Gastrocnemius medialis (tissue), 4 donors: ENCODE measurements around the gene ALG12. TPM values are rescaled to one million over a fixed set of nuclear protein-coding genes. Genes with fewer than 3 reads are reported as not detected.

Experiments
- ATAC-seq, 2 donors: fragments of 150-250 bp; one replicate each; pipeline ENCODE4 v1.9.1; 2016
- DNase-seq, 2 donors: peaks; one replicate each; pipeline ENCODE4 v3.0.0-alpha.2; 2019
- H3K27ac ChIP-seq, 4 donors: fragments of 200-600 bp; sonication (generic); 1 replicate in 1 of 4; 2 replicates in 3 of 4; pipeline ENCODE4 v1.5.1; 2016 to 2018; ENCODE audit warnings: mild to moderate bottlenecking in 2 of 4, moderate library complexity in 1 of 4
- H3K27me3 ChIP-seq, 3 donors: fragments of 200-600 bp; sonication (generic) in 2 of 3; 1 replicate in 1 of 3; 2 replicates in 2 of 3; pipeline versions ENCODE4 v1.5.1 to v1.6.0; 2016 to 2019; ENCODE audit warnings: mild to moderate bottlenecking in 1 of 3, moderate library complexity in 1 of 3
- H3K36me3 ChIP-seq, 2 donors: fragments of 200-600 bp; sonication (generic) in 1 of 2; one replicate each; pipeline ENCODE4 v1.5.1; 2017 to 2018
- H3K4me1 ChIP-seq, 2 donors: fragments of 200-600 bp; sonication (generic) in 1 of 2; one replicate each; pipeline ENCODE4 v1.5.1; 2016 to 2017; ENCODE audit warnings: mild to moderate bottlenecking in 2 of 2
- H3K4me3 ChIP-seq, 4 donors: fragments of 200-600 bp; sonication (generic) in 3 of 4; 1 replicate in 1 of 4; 2 replicates in 3 of 4; pipeline ENCODE4 v1.5.1; 2016 to 2019; ENCODE audit warnings: mild to moderate bottlenecking in 2 of 4
- H3K9me3 ChIP-seq, 3 donors: fragments of 200-600 bp; sonication (generic) in 2 of 3; 1 replicate in 1 of 3; 2 replicates in 2 of 3; pipeline ENCODE4 v1.5.1; 2016 to 2019
- CTCF ChIP-seq, 5 experiments: fragments of 450-650 bp in 3 of 5; fragments of 200-600 bp in 2 of 5; sonication (generic) in 2 of 5; IDR thresholded peaks in 4 of 5; conservative IDR thresholded peaks in 1 of 5; 1 replicate in 4 of 5; 2 replicates in 1 of 5; pipeline ENCODE4 v1.5.1; 2016 to 2019; ENCODE audit warnings: antibody characterized with exemption in 5 of 5, mild to moderate bottlenecking in 3 of 5, moderate library complexity in 3 of 5
- POLR2A ChIP-seq, 2 donors: fragments of 450-650 bp; IDR thresholded peaks; one replicate each; pipeline ENCODE4 v1.6.1; 2017; ENCODE audit warnings: antibody characterized with exemption in 2 of 2, mild to moderate bottlenecking in 2 of 2, moderate library complexity in 2 of 2
- in situ Hi-C, 4 donors: fragments of 200-750 bp; cut with MboI; loops; one replicate each; pipeline versions ENCODE4 v1.15.0 to v1.8.0; 2017; ENCODE audit warnings: low sequenced_read_pairs in 4 of 4
- intact Hi-C: fragments of 100-400 bp; cut with DNase I; formaldehyde crosslinking; loops from one replicate; pipeline ENCODE4 v1.15.1; 2023; ENCODE audit warnings: low total_unique reads
- total RNA-seq, 4 donors: library from RNA; depleted of rRNA; stranded (reverse); fragments of >200 nt; gene quantifications; one replicate each; pipeline versions ENCODE4 v1.1.0 to v1.2.3, GENCODE V29; 2016

Gene ALG12
- total RNA-seq, 4 donors from 2014 or later, result 6.4 to 9.6 (median 8.2) TPM

DNA sequence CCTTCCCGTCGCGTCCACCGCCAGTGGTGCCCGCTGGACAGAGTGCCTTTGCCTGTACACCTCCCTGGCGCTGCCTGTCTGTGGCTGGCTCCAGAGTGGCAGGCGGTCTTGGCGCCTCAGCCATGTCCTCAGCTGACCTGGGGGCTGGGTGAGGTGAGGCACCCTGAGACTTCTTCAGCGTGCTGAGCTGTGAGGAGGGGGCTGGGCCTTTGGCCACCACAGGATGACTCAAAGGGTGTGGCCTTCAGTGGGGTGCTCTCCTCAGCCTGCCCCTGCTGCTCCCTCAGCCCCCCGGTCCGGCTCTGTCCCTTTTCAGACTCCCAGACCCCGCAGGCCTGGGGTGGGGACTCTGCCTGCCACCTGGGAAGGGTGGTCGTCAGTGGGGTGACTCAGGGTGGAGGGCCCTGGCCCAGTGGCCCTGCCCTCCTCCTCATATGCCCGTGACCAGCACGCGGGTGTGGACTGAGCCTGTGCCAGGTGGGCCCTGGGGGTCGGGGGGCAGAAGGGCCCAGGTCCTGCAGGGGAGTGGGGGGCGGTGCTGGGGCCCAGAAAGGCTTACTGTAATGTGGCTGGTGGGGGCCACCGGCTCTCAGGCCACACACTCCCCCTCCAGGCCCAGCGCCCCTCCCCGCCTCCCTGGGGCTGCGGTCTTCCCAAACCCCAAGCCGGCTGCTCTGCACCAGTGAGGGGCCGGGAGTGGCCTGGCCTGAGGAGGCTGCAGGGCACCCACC is 16.1 kb upstream of the ALG12 start:
- peak; percentile 21 to 32 for ATAC-seq
- in situ Hi-C loops (loop anchor here (5.0 to 10.0 kb wide), 6 partner anchors 50 to 270 kb away; partner anchors contain the start of gene SELENOO (in 1 of the 4)), intact Hi-C loops (loop anchor here (5.0 to 10.0 kb wide), 2 partner anchors 270 to 408 kb away; partner anchors contain the start of genes PPP6R2 and SELENOO)
- Histone ChIP-seq H3K4me3 (peak overlapping the region; percentile 51 to 87 (median 60)), H3K9me3 (no peaks in the 10 kb centered on the region), H3K4me1 (peaks cover 65% of the 10 kb centered on the region in 2 donors), H3K27me3 (no peaks in the 10 kb centered on the region), H3K36me3 (no peaks in the 10 kb centered on the region), H3K27ac (peak overlapping the region; percentile 96 to 99 (median 96))
- DNase-seq, result peak; percentile 67 to 94
- TF ChIP-seq CTCF (IDR thresholded peaks at IDR 0.05 in 4 of 5, conservative IDR thresholded peaks at IDR 0.05 in 1 of 5), result no peak
- TF ChIP-seq POLR2A (IDR thresholded peaks at IDR 0.05), result peak in 1 of 2 donors; percentile 20

GRCh38 chr22:49933236-49934159 is 15.3 kb upstream of the ALG12 start:
- Histone ChIP-seq H3K36me3 (no peaks in the 10 kb centered on the region), H3K27me3 (peaks cover 0 to 7% (median 4%) of the 10 kb centered on the region in 3 donors), H3K4me3 (peak overlapping the region; percentile 51 to 87 (median 60)), H3K9me3 (no peaks in the 10 kb centered on the region), H3K4me1 (peaks cover 59 to 65% of the 10 kb centered on the region in 2 donors), H3K27ac (peak overlapping the region; percentile 96 to 99 (median 96))
- ATAC-seq, result peak; percentile 46 to 49
- TF ChIP-seq CTCF (IDR thresholded peaks at IDR 0.05 in 4 of 5, conservative IDR thresholded peaks at IDR 0.05 in 1 of 5) (peak in 2 of 5 experiments; percentile 23 to 27), POLR2A (IDR thresholded peaks at IDR 0.05) (peak; percentile 88 to 93)
- in situ Hi-C loops (loop anchor here (5.0 to 10.0 kb wide), 6 partner anchors 51 to 271 kb away; partner anchors contain the start of gene SELENOO (in 1 of the 4)), intact Hi-C loops (loop anchor here (5.0 to 10.0 kb wide), 2 partner anchors 271 to 409 kb away; partner anchors contain the start of genes PPP6R2 and SELENOO)
- DNase-seq, result peak; percentile 86 to 97

DNA sequence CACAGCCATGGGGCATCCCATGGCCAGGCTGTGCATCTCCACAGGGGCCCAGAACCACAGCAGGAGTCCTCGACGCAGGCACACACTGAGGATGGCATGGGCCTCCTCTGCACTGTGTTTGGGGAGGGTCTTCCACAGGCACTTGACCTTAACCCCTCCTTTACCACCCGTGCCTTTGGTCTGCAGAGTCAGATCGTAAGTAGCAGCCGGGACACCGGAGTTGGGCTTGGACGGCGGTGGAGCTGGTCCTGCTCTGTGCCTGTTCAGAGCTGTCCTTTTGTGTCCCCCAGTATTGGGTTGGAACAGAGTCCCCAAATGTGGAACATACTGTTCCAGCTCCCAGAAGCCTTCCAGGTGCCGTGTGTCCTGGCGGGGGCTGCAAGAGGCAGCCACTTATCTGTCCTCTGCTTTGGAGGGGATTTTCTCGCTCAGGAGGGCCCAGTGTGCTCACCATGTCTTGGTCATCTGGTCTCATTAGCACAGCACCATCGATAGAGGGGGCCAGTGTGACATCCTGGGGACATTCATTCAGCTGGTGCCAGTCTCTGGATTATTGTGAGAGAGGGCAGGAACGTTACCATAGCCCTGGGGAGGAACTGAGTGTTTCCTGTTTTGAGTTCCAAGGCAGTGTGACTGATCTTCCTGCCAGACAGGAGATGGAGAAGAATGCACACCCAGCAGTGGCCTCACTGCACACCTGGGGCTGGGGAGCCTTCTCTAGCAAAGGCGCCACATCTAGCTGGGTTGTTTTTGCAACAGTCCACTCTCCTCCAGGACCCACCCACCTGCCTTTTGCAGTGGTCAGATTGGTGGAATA is 12.6 kb upstream of the ALG12 start:
- Histone ChIP-seq H3K4me1 (peaks cover 42 to 48% of the 10 kb centered on the region in 2 donors), H3K36me3 (peaks cover 0 to 1% of the 10 kb centered on the region in 2 donors), H3K4me3 (no peak overlapping the region), H3K27me3 (peaks cover 0 to 7% (median 4%) of the 10 kb centered on the region in 3 donors), H3K27ac (peak overlapping the region; percentile 64 to 99 (median 96)), H3K9me3 (no peaks in the 10 kb centered on the region)
- intact Hi-C loops (loop anchor here (1.0 to 10.0 kb wide), 4 partner anchors 13 to 411 kb away; partner anchors contain the start of genes ALG12, CRELD2, PPP6R2 and SELENOO), in situ Hi-C loops (loop anchor here (5.0 to 10.0 kb wide), 6 partner anchors 54 to 274 kb away; partner anchors contain the start of gene SELENOO (in 1 of the 4))
- peak; percentile 50 to 77 for ATAC-seq
- peak; percentile 80 to 86 for DNase-seq
- TF ChIP-seq POLR2A (IDR thresholded peaks at IDR 0.05), result no peak
- peak; percentile 31 to 77 (median 65) for TF ChIP-seq CTCF (IDR thresholded peaks at IDR 0.05 in 4 of 5, conservative IDR thresholded peaks at IDR 0.05 in 1 of 5)
